WERI-Rb-1 (cell line): ENCODE results near the gene PRDX3.
A peak's percentile ranks its signal among the peaks of the same experiment; 100 is the strongest.
"Not testable (repeated sequence)": the region's sequence is repeated elsewhere in the genome, so short reads cannot be mapped to it uniquely, and the experiment has no call there.

ENCODE experiments used
- DNase-seq: peaks from one replicate; pipeline ENCODE4 v3.0.0-alpha.2; 2020
- H3K27ac ChIP-seq: fragments of 250-450 bp; sonication (Bioruptor Pico); 2 replicates; pipeline ENCODE4 v1.5.1; 2020; ENCODE audit warnings: mild to moderate bottlenecking, moderate library complexity
- H3K27me3 ChIP-seq: fragments of 250-450 bp; sonication (Bioruptor Pico); 2 replicates; pipeline ENCODE4 v1.5.1; 2021; ENCODE audit warnings: mild to moderate bottlenecking, low read depth, moderate library complexity; ENCODE audit not compliant: insufficient read depth, severe bottlenecking
- H3K36me3 ChIP-seq: fragments of 250-450 bp; sonication (Bioruptor Pico); 2 replicates; pipeline ENCODE4 v1.5.1; 2020; ENCODE audit warnings: mild to moderate bottlenecking, moderate library complexity
- H3K4me3 ChIP-seq: 2 replicates; pipeline ENCODE4 v1.5.1; 2011; ENCODE audit warnings: low read depth, mild to moderate bottlenecking, control low read depth, low read length
- H3K9me3 ChIP-seq: fragments of 250-450 bp; sonication (Bioruptor Pico); 2 replicates; pipeline ENCODE4 v1.5.1; 2021; ENCODE audit warnings: mild to moderate bottlenecking, moderate library complexity; ENCODE audit not compliant: severe bottlenecking
- TF ChIP-seq, protein P1 (sequence below): IDR thresholded peaks from 2 replicates; pipeline ENCODE4 v1.5.1; 2011; ENCODE audit warnings: low read depth, mild to moderate bottlenecking, control low read depth, inconsistent platforms, low read length

The PRDX3 gene

DNA sequence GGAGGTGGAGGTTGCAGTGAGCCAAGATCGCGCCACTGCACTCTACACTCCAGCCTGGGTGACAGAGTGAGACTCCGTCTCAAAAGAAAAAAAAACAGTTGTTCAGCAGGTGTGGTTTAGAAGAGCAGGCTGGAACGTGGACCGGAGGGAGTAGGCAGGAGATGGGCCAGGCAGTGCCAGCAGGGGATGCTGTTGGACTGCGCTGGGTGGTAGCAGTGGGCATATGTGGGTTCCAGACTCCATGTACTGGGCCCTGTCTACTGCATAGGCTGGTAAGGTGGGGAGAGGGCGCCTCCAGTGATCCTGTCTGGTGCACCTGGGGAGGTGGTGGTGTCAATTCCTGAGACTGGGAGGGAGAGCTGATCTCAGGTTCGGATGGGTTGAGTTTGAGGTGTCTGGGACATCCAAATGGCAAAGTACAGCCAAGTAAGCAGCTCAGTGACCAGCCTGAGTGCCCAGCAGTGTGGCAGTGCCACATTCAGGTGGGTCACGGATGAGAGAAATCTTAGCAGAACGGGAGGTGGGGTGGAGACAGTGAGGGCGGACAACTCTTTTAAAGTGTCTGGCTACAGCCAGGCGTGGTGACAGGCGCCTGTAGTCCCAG is 39.0 kb downstream of the PRDX3 start:
- H3K27ac ChIP-seq, result no peak overlapping the region
- DNase-seq, result peak; percentile 43

DNA sequence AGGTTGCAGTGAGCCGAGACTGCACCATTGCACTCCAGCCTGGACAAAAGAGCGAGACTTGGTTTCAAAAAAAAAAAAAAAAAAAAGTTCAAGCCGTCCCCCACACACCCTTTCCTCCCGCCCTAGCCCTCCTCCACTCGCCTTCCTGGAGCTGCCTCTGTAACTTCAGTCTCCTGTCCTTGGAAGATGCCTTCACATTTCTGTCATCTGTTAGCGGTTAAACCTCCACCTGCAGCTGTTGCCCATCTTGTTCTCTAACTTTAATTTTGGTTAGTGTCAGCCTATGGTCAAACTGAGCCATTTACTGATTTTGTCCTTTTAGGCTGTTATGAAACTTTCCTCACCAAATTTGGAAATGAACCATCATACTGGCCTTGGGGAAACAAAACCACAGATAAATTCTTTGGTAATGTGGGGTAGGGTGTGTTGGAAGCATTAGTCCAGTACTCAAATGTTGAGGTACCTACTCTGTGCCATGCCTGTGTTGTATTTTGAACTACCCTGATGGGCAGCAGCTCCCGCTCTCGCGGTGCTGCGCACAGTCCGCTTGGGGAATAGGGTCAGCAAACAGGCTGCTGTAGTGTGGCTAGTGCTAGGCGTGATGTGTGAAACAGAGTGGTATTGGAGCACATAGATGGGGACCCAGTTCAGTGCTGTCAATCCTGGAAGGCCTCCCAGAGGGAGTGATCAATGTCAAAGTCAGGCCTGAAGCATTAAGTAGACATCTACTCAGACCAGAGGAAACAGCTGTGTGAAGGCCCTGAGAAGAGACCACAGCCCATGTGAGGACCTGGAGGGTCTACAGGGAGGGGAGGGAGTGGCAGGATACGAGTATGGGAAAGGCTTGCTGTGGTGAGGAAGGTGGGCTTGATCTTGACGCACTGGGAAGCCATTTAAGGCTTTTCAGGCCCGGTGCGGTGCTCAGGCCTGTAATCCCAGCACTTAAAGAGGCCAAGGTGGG is 40.0 kb downstream of the PRDX3 start:
- DNase-seq, result no peak

More for the DNA sequence above, 39.0 kb downstream of the PRDX3 start:
- H3K27me3 ChIP-seq, result no peaks in the 10 kb centered on the region
- TF ChIP-seq, protein P1, sequence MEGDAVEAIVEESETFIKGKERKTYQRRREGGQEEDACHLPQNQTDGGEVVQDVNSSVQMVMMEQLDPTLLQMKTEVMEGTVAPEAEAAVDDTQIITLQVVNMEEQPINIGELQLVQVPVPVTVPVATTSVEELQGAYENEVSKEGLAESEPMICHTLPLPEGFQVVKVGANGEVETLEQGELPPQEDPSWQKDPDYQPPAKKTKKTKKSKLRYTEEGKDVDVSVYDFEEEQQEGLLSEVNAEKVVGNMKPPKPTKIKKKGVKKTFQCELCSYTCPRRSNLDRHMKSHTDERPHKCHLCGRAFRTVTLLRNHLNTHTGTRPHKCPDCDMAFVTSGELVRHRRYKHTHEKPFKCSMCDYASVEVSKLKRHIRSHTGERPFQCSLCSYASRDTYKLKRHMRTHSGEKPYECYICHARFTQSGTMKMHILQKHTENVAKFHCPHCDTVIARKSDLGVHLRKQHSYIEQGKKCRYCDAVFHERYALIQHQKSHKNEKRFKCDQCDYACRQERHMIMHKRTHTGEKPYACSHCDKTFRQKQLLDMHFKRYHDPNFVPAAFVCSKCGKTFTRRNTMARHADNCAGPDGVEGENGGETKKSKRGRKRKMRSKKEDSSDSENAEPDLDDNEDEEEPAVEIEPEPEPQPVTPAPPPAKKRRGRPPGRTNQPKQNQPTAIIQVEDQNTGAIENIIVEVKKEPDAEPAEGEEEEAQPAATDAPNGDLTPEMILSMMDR, result peak; percentile 84
- H3K9me3 ChIP-seq, result no peaks in the 10 kb centered on the region
- peaks cover 29% of the 10 kb centered on the region for H3K36me3 ChIP-seq
- H3K4me3 ChIP-seq, result no peak overlapping the region

DNA sequence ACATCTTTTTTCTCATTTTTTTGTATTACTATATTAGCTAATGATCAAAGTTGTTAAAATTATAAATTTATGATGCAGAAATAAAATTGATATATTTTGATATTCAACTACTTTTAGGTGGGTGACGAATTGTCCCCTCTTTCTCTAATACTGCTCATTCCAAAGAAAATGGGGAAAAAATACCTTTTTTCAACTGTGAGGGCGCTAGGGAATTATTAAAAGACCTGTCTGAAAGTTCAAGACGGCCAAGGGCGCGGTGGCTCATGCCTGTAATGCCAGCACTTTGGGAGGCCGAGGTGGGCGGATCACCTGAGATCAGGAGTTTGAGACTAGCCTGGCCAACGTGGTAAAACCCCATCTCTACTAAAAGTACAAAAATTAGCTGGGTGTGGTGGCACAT is 40.7 kb downstream of the PRDX3 start:
- not testable (repeated sequence) for H3K9me3 ChIP-seq, DNase-seq, H3K4me3 ChIP-seq, H3K27ac ChIP-seq, H3K27me3 ChIP-seq
- H3K36me3 ChIP-seq, result peaks cover 39% of the 10 kb centered on the region

More for the DNA sequence above, 40.0 kb downstream of the PRDX3 start:
- Histone ChIP-seq H3K4me3 (no peak overlapping the region), H3K9me3 (no peaks in the 10 kb centered on the region), H3K36me3 (peaks cover 32% of the 10 kb centered on the region), H3K27me3 (no peaks in the 10 kb centered on the region), H3K27ac (no peak overlapping the region)
- TF ChIP-seq, protein P1, result no peak

DNA sequence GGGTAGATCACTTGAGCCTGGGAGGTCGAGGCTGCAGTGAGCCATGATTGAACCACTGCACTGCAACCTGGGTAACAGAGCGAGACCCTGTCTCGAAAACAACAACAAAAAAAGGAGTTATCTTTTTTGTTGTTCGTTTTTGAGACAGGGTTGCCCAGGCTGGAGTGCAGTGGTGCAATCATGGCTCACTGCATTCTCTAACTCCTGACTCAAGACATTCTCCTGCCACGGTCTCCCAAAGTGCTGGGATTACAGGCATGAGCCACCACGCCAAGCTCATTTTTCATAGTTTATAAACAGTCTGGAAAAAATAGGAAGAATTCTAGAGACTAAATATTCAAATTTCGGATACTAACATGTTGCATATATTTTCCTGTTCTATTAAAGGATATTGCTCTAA is 42.5 kb downstream of the PRDX3 start:
- no peak for DNase-seq
- Histone ChIP-seq H3K27me3 (no peaks in the 10 kb centered on the region), H3K27ac (no peak overlapping the region), H3K9me3 (no peaks in the 10 kb centered on the region), H3K36me3 (peaks cover 46% of the 10 kb centered on the region), H3K4me3 (no peak overlapping the region)
- TF ChIP-seq, protein P1, result no peak

DNA sequence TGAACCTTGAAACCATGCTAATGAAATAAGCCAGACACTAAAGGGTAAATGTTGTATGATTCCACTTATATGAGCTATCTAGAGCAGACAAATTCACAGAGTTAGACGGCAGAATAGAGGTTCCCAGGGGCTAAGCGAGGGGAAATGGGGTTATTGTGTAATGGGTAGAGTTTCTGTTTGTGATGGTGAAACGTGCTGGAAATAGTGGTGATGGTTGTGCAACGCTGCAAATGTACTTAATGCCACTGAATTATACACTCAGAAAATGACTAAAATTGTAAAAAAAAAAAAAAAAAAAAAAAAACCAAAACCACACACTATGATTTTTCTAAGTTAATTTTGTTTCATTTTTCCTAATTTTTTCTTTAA is 43.1 kb downstream of the PRDX3 start:
- no peak overlapping the region for H3K4me3 ChIP-seq
- no peak for DNase-seq

DNA sequence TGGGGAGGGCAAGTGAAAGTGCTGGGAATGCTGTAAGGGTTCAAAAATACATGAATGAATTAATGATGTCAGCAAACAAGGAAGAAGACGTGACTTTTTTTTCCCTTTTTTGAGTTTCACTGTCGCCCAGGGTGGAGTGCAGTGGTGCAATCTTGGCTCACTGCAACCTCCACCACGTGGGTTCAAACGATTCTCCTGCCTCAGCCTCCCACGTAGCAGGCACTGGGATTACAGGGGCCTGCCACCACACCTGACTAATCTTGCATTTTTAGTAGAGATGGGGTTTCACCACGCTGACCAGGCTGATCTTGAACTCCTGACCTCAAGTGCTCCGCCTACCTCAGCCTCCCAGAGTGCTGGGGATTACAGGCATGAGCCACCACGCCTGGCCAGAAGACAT is 44.7 kb downstream of the PRDX3 start:
- no peak for DNase-seq
- no peak overlapping the region for H3K27ac ChIP-seq
- TF ChIP-seq, protein P1, result no peak
- no peak overlapping the region for H3K4me3 ChIP-seq
- peaks cover 50% of the 10 kb centered on the region for H3K36me3 ChIP-seq
- H3K27me3 ChIP-seq, result no peaks in the 10 kb centered on the region
- H3K9me3 ChIP-seq, result no peaks in the 10 kb centered on the region

More for the DNA sequence above, 43.1 kb downstream of the PRDX3 start:
- Histone ChIP-seq H3K9me3 (no peaks in the 10 kb centered on the region), H3K27ac (no peak overlapping the region), H3K27me3 (no peaks in the 10 kb centered on the region), H3K36me3 (peaks cover 45% of the 10 kb centered on the region)
- TF ChIP-seq, protein P1, result no peak
